ENCODE measurements around the gene VWA8. TPM values are rescaled to one million over a fixed set of nuclear protein-coding genes. Genes with fewer than 3 reads are reported as not detected.

The VWA8 gene
- polyA plus RNA-seq, 3 donors, result 2.0 to 4.4 (median 3.4) TPM

DNA sequence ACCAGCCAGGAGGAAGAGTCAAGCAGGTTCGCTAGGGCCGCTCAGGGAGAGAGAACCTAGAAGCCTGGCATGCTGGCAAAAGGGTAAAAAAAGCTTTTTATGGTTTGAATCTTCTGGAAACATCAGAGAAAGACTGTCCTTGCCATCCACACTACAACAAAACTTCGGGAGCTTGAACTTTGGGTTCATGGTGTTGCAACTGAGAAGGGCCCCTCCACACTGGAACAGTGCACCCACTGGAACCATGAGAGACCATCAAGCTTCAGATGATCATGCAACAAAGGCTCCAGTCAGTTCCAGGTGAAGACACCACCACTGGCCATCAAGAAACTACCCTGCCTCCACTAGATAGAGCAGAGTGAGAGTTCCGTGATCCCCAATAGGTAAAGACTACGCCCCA lies 333.5 kb downstream of the VWA8 start:
- Mint-ChIP-seq H3K9me3 (peaks cover 0 to 4% (median 0%) of the 10 kb centered on the region in 7 donors), H3K27me3 (ENCODE audit: low read depth in 3 of 3) (peaks cover 0 to 2% (median 0%) of the 10 kb centered on the region in 3 donors), H3K36me3 (no peaks in the 10 kb centered on the region), H3K4me3 (no peak overlapping the region), H3K27ac (no peak overlapping the region), H3K4me1 (no peaks in the 10 kb centered on the region)
- Histone ChIP-seq H3K27me3 (ENCODE audit: control insufficient read depth in 2 of 2, insufficient read depth in 2 of 2, low read length in 2 of 2) (no peaks in the 10 kb centered on the region), H3K27ac (ENCODE audit: low read depth in 1 of 2, low read length in 2 of 2) (no peak overlapping the region), H3K4me1 (ENCODE audit: control insufficient read depth in 1 of 2, insufficient read depth in 2 of 2, low read length in 2 of 2) (no peaks in the 10 kb centered on the region), H3K79me2 (ENCODE audit: insufficient read depth, low read length) (no peaks in the 10 kb centered on the region), H2AFZ (ENCODE audit: insufficient read depth, low read depth, low read length, poor library complexity, severe bottlenecking) (no peak overlapping the region), H3K36me3 (replicated peaks in 1 of 2; ENCODE audit: control insufficient read depth in 1 of 2, insufficient read depth in 2 of 2, low read length in 2 of 2) (no peaks in the 10 kb centered on the region), H3K4me3 (replicated peaks in 1 of 3; ENCODE audit: low read depth in 2 of 3, low read length in 3 of 3) (no peak overlapping the region), H3K9ac (ENCODE audit: insufficient read depth, low read length, poor library complexity, severe bottlenecking) (no peak overlapping the region), H4K20me1 (ENCODE audit: insufficient read depth, low read length) (no peaks in the 10 kb centered on the region), H3K4me2 (replicated peaks; ENCODE audit: extremely low read depth, low read length, poor library complexity, severe bottlenecking) (no peak overlapping the region), H3K9me3 (replicated peaks in 1 of 2; ENCODE audit: control insufficient read depth in 1 of 2, insufficient read depth in 1 of 2, low read length in 2 of 2) (no peaks in the 10 kb centered on the region)
- no peak for DNase-seq
- TF ChIP-seq, protein P1, sequence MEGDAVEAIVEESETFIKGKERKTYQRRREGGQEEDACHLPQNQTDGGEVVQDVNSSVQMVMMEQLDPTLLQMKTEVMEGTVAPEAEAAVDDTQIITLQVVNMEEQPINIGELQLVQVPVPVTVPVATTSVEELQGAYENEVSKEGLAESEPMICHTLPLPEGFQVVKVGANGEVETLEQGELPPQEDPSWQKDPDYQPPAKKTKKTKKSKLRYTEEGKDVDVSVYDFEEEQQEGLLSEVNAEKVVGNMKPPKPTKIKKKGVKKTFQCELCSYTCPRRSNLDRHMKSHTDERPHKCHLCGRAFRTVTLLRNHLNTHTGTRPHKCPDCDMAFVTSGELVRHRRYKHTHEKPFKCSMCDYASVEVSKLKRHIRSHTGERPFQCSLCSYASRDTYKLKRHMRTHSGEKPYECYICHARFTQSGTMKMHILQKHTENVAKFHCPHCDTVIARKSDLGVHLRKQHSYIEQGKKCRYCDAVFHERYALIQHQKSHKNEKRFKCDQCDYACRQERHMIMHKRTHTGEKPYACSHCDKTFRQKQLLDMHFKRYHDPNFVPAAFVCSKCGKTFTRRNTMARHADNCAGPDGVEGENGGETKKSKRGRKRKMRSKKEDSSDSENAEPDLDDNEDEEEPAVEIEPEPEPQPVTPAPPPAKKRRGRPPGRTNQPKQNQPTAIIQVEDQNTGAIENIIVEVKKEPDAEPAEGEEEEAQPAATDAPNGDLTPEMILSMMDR (IDR thresholded peaks at IDR 0.05), result no peak
- 100% methylated on average over 1 of the region's 5 CpGs for whole genome bisulfite sequencing (ENCODE audit: insufficient coverage)
- intact Hi-C loops (cut with micrococcal nuclease), result no loop called here

GRCh38 chr13:41624041-41624440 lies 336.9 kb downstream of the VWA8 start:
- no peak for DNase-seq
- no peaks in the 10 kb centered on the region for H3K9me3 ChIP-seq (replicated peaks in 1 of 2; ENCODE audit: control insufficient read depth in 1 of 2, insufficient read depth in 1 of 2, low read length in 2 of 2)
- no peaks in the 10 kb centered on the region for H4K20me1 ChIP-seq (ENCODE audit: insufficient read depth, low read length)
- Mint-ChIP-seq H3K4me3 (no peak overlapping the region), H3K4me1 (no peaks in the 10 kb centered on the region), H3K36me3 (no peaks in the 10 kb centered on the region), H3K27me3 (ENCODE audit: low read depth in 3 of 3) (peaks cover 0 to 2% (median 0%) of the 10 kb centered on the region in 3 donors), H3K27ac (no peak overlapping the region), H3K9me3 (peaks cover 0 to 4% (median 0%) of the 10 kb centered on the region in 7 donors)
- no peak overlapping the region for H3K27ac ChIP-seq (ENCODE audit: low read depth in 1 of 2, low read length in 2 of 2)
- H3K79me2 ChIP-seq (ENCODE audit: insufficient read depth, low read length), result no peaks in the 10 kb centered on the region
- H3K27me3 ChIP-seq (ENCODE audit: control insufficient read depth in 2 of 2, insufficient read depth in 2 of 2, low read length in 2 of 2), result no peaks in the 10 kb centered on the region
- H3K36me3 ChIP-seq (replicated peaks in 1 of 2; ENCODE audit: control insufficient read depth in 1 of 2, insufficient read depth in 2 of 2, low read length in 2 of 2), result no peaks in the 10 kb centered on the region
- TF ChIP-seq, protein P1 (IDR thresholded peaks at IDR 0.05), result no peak
- H3K4me3 ChIP-seq (replicated peaks in 1 of 3; ENCODE audit: low read depth in 2 of 3, low read length in 3 of 3), result no peak overlapping the region
- H2AFZ ChIP-seq (ENCODE audit: insufficient read depth, low read depth, low read length, poor library complexity, severe bottlenecking), result no peak overlapping the region
- intact Hi-C loops (cut with micrococcal nuclease), result no loop called here
- H3K9ac ChIP-seq (ENCODE audit: insufficient read depth, low read length, poor library complexity, severe bottlenecking), result no peak overlapping the region
- no peak overlapping the region for H3K4me2 ChIP-seq (replicated peaks; ENCODE audit: extremely low read depth, low read length, poor library complexity, severe bottlenecking)
- no peaks in the 10 kb centered on the region for H3K4me1 ChIP-seq (ENCODE audit: control insufficient read depth in 1 of 2, insufficient read depth in 2 of 2, low read length in 2 of 2)
